ENCODE results near the gene GRAMD2B.
"Not testable (repeated sequence)": the region's sequence is repeated elsewhere in the genome, so short reads cannot be mapped to it uniquely, and the experiment has no call there.

The GRAMD2B gene

DNA sequence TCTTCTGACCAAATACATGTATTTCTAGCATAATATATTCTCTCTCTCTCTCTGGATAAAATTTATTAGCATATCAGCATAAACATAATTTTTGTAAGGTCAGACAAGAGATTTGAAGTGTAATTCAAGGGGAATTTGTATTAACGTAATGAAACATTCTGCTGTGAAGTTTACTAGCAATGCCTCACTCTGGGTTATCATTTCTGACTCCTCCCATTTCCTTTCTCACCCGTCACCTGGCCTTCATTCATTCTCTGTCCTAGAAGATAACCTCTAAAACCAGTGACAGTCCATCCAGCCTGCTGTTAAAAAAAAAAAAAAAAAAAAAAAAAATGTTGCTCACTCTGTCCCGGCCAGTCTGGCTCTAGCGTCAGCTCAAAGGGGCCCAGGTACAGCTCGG lies 27.1 kb downstream of the GRAMD2B start:
- DNase-seq (ENCODE audit: low read depth): no peak

DNA sequence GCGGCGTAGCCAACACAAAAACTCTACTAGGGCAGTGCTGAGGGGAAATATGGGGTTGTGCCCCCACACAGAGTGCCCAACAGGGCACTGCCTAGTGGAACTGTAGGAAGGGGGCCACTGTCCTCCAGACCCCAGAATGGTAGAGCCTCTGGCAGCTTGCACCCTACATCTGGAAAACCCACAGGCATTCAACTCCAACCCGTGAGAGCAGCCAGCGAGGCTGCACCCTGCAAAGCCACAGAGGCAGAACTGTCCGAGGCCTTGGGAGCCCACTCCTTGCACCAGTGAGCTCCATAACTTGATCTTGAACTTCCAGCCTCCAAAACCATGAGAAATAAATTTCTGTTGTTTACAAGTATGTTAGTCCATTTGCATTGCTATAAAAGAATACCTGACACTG lies 27.7 kb downstream of the GRAMD2B start:
- DNase-seq (ENCODE audit: low read depth): no peak

DNA sequence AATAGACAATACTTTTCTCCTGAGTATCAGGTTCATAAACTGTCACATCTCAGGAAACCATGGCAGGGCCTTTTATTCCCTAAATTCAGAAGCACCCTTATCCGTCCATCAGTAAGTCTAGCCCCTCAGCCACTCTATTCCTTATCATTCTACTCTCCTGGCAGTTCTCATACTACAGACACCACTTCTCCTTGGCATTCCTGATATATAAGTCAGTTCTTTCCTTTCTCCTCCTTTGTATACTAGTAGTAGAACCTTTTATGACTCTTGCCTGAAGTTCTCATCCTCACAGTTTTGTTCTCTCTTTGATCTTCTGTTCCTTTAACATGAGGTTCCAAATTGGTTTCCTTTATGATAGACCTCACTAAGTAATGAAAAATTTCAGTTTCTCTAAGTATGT lies 29.3 kb downstream of the GRAMD2B start:
- no peak for DNase-seq (ENCODE audit: low read depth)

DNA sequence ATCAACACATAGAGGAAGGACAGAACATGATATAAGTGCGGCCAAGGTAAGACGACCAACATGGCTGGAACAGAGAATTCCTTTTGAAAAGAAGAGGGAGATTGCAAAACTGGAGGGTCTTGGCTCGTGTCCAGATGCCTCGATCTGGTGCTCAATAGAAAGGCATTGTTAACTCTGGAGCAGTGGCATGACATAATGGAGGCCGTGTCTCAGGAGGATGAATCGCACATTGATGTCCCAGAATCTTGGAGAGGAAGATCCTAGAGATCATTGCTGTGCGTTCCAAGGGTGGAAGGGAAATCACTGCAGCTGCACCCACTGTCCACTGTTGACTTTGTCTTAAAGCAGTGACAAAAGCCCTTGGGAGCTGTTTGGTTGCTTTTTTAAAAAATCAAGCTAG lies 30.9 kb downstream of the GRAMD2B start:
- no peak for DNase-seq (ENCODE audit: low read depth)

DNA sequence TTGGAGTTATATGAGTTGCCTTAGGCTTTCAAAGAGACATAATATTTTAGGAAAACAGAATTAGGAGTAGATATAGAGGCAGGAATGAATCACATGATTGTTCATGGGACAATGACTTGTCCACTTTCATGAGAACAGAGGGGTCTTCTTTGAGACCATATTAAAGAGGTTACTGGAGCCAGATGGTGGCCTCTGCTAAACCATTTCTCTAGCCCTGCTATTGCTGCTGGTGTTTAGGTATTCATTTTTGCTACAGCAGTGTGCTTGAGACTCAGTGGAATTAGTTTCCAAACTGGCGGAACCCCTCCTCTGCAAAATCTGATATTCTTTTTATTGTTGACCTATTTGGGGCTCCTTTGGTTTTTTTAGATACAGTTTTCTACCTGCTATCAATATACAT lies 31.3 kb downstream of the GRAMD2B start:
- no peak for DNase-seq (ENCODE audit: low read depth)

DNA sequence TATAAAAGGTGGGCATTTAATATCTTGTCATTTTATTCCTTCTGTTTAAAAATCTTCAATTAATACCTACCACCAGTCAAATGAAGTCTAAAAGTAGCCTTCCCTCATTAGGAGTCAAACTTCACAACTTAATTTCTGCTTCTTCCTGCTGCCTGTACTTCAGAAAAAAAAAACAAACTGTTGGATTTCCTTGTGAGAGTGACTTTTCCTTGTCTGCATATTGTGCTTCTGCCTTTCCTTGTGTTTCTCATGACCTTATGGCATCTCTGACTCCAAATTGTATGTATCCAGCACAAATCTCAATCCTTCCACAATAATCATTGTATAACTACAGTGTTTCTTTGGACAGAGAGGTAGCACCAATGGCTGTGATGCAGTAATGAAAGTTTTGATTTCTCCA lies 32.1 kb downstream of the GRAMD2B start:
- DNase-seq (ENCODE audit: low read depth): no peak

DNA sequence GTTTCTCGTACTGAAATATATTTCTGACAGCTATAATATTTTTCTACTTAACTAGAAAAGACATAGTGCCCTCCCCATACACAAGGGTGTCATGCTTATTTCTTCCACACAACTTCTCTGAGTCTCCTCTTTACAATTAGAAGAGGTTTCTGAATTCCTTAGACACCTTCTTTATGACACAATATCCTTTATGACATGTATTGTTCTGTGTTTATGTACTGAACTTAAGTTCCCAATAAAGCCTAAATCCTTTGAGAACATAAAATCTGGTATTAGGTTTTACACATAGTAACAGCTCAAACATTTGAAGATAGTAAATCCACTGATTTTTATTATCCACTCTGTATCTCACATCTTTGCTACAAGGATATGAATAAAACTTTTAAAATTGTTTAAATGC lies 32.5 kb downstream of the GRAMD2B start:
- DNase-seq (ENCODE audit: low read depth): no peak

DNA sequence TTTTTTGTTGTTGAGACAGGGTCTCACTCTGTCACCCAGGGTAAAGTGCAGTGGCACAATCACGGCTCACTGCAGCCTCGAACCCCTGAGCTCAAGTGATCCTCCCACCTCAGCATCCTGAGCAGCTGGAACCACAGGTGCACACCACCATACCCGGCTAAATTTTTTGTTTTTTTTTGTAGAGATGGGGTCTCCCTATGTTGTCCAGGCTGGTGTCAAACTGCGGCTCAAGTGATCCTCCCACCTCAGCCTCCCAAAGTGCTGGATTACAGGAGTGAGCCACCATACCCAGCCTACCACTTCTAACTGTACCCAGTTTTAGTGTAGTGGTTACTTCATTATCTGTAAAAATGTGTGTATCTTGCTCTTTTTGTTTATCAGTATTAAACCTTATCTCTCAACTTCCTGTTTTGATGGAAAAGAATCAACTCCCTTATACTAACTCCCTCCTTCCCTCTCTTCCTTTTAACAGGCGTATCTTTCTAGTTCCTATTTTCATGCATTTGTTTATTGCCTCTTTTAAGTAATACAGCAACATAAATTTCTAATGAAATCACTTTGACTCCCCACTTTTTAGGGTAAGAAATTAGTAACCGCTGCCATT lies 33.1 kb downstream of the GRAMD2B start:
- DNase-seq (ENCODE audit: low read depth): no peak

DNA sequence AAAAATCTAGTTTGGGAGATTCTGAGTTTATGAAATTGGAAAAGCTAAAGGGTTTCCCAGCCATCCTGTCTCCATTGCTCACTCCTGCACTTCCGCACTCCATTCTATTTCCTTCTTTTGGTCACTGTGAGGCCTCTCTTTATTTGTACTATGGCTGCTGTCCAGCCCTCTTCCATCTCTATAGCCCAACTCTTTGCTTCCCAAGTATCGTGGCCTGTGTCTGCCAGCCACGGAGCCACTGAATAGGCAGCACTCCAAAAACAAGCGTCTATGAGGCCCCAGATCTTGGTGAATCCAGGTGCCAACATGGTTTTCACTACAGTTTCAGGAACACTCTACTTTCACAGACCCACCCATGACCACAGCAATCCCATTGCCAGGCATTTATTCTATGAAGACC lies 37.2 kb downstream of the GRAMD2B start:
- DNase-seq (ENCODE audit: low read depth): no peak

DNA sequence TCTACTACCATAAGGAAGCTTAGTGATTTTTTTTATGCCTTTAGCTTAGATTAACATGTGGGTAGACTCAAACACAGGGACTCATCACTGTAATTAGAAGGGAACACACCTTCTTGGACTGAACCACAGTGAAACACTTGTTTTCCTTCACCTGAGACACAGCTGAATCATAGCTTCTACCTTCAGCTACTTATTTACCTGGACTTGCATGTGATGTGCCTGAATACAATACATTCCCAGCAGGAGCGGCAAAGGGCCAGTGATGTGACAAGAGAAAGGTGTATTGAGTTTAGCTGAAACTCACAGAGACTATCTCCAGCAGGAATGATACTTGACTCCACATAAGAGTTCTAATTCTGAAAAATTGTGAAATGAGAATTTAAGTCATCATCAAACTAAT lies 37.8 kb downstream of the GRAMD2B start:
- no peak for DNase-seq (ENCODE audit: low read depth)

DNA sequence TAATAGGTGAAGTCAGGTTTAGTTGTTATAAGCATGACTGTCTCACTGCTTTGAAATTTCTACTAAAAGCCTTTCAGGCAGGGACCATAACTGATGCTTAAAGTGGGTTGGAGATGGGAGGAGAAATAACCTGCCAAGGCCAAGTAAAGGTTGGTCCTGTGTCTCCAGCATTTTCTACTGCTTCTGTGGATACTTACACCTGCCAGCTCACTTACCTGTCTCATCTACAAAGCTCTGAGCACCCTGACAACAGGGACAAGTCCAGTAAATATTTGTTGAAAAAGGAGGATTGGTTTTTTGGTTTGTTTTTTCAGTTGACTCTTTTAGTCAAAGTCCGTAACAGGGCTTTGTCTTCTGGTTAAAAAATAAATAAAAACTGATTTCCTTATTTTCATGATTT lies 38.6 kb downstream of the GRAMD2B start:
- DNase-seq (ENCODE audit: low read depth): no peak

DNA sequence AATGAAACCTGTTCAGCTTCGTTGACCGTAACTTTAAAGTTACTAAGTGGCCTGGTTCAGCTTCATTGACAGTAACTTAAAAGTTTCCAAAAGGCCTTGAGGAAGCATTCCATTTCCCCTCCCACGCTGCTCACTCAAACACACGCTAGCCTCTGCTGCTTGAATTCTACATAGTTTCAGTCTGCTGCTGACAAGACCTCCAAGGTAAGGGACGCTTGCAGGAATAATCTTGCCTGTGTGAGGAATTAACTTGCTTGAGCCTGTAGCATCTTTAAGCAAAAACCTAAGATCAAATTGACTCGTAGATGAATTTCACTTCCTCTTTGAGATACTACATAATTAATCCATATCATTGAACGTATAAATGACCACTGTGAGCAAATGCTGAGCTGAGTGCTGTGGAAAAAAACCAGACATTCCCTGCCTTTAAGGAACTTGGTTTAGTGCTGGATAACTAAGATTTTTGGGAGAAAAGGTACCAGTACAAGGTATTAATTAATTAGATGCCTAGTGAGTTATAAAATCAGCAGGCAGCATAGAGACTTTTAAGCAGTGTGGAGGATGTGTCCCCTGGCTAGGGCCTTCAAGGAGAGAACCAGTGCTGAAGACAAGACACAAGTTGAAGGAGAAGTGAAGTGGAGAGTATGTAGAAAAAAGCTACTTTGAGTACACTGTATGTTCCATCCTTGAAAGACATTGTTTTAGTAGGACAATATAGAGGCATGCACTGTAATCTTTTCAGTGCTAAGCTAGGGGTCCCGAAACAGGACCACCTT lies 39.2 kb downstream of the GRAMD2B start:
- no peak for DNase-seq (ENCODE audit: low read depth)

DNA sequence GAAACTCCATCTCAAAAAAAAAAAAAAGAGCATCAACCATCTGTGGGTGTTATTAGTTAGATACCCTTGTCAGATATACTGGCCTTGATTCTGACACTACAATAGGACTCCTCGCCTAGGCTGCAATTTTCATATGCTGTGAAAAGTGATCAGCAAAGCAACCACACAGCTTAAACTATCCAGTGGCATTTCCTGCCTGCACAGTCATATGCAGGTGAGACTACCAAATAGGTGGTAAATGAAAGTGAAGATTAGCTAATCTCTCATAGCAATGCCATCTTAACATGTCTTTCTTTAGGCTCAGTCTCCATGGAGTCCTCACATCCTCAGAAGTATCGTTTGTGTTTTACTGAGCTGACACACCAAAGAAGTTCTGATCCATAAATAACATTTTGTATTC lies 40.8 kb downstream of the GRAMD2B start:
- no peak for DNase-seq (ENCODE audit: low read depth)

DNA sequence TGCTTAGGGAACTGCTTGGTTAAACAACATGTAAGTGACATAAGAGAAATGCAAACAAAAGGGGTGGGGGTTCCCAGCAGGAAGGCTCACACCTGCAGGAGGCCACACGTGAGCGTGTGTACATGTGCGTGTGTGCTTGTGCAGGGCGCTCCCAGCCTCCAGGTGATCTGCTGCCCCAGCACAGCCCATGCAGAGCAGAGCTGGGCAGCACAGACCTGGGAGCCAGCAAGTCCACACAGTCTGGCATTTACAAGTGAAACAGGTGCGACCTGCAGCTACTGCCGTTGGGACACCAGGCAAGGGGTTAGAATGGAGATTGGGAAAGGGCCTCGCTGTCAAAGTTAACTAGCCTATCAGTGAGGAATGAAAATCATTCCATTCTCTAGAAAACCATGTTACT lies 41.8 kb downstream of the GRAMD2B start:
- no peak for DNase-seq (ENCODE audit: low read depth)

DNA sequence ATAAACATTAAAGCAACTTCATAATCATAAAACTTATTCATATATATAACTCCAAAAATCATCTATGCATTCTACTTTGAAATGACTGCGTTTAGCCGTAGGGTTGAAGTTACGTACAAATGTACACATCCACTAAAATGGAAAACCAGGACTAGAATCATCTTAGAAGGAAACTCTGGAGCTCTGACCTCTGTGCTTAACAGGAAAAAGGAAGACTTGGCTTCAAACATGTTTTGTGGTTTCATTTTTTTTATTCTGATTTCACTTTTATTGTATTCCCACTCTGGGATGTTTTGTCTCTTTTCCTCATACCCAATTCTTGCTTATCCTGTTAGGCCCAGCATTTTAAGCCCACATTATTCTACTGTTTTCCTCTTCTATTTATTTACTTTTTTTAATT lies 44.9 kb downstream of the GRAMD2B start:
- DNase-seq (ENCODE audit: low read depth): no peak

DNA sequence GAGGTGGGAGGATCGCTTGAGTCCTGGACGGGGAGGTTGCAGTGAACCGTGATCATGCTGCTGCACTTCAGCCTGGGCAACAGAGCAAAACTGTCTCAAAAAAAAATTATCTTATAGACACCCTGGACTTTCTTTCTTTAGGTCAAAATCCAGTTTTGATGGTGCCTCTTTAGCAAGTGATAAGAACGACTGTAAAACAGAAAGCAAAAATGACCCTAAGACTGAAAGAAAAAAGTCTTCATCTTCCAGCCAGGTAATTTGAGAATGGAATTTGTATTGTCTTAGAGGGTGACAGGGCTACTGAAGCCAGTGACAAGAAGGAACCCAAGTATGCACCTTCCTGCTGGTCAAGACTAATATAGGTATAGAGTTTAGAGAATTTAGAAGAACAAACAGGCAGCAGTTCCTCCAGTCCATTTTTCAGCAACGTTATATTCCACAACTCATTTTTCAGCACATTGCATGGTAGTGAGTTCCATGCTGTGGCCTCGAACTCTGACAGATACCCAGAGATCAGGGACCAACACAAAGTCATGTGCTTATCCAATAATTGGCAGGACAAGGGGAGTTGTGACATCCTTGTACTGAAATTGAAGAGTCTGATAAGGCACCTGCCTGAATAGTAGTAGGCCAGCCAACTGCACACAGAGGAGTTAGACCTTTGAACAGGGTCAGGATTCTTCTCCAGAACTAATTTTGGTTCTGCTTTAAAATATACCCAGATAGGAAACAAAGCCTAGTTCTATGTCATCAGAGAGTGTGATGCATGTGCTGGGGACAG lies 46.5 kb downstream of the GRAMD2B start:
- DNase-seq (ENCODE audit: low read depth): no peak

DNA sequence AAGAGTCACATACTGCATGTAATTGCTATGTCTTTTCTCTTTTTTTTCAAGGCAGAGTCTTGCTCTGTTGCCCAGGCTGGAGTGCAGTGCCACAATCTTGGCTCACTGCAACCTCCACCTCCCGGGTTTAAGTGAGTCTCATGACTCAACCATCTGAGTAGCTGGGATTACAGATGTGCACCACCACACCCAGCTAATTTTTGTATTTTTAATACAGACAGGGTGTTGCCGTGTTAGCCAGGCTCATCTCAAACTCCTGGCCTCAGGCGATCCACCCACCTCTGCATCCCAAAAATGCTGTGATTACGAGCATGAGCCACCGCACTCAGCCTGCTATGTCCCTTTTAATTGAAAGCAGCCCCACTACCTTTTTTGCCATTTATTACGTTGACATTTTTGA lies 47.3 kb downstream of the GRAMD2B start:
- DNase-seq (ENCODE audit: low read depth): not testable (repeated sequence)

DNA sequence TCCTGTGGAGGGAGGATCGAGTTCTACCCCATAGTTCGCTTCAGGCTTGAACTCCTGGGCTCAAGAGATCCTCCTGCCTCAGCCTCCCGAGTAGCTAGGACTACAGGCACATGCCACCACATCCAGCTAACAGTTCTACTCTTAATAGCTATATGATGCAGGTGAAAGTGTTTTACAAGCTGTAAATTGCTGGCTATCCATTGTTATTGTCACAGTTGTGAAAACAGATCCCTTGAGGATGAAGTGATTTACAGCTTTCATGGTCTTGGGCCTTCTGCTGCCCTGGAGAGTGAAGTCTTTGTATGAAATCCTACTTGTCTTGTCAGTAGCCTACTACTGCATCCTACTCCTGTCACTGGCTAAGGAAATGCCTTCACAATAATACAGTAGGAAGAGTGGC lies 48.0 kb downstream of the GRAMD2B start:
- no peak for DNase-seq (ENCODE audit: low read depth)

DNA sequence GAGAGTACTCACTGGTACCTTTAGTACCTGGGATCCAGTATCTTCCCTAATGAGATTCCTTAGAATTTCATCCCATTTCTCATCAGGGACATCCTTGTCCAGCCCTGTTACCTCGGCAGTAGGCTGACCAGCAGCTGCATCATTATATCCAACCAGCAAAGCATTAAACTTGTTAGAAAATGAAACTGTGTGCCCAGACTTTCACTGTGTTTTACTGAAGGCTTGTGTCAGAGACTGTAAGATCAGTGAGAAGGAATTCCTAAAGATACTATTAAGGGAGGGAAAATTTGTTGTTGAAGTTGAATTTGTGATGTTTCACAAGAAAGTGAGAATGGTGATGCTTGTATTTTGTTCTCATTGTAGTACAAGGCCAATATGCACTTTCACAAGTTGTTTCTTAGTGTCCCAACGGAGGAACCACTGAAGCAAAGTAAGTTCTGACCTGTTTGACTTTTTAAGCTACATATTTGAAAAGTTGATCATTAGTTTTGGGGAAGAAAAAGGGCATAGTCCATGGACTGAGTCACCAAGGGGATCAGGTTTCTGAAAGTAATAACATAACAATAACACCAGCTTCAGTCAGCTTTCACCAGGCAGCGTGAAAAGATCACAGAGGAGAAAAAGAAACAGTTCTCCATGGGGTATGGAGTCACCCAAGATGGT lies 48.8 kb downstream of the GRAMD2B start:
- no peak for DNase-seq (ENCODE audit: low read depth)

DNA sequence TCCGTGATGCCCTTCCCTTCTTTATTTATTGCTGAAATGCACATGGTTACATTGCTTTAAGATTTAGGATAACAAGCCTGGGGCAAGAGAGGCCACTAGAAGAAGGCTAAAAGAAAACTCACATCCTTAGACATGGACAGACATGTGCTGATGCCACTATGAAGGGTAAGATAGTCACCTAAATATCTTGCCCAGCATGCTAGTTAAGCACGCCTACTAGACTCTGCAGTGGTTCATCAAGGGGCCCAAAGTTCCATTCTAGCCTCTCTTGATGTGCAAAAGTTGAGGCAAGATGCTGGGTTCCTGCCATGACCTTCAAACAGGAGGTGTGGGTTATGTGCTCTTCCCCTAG lies 49.3 kb downstream of the GRAMD2B start:
- no peak for DNase-seq (ENCODE audit: low read depth)

DNA sequence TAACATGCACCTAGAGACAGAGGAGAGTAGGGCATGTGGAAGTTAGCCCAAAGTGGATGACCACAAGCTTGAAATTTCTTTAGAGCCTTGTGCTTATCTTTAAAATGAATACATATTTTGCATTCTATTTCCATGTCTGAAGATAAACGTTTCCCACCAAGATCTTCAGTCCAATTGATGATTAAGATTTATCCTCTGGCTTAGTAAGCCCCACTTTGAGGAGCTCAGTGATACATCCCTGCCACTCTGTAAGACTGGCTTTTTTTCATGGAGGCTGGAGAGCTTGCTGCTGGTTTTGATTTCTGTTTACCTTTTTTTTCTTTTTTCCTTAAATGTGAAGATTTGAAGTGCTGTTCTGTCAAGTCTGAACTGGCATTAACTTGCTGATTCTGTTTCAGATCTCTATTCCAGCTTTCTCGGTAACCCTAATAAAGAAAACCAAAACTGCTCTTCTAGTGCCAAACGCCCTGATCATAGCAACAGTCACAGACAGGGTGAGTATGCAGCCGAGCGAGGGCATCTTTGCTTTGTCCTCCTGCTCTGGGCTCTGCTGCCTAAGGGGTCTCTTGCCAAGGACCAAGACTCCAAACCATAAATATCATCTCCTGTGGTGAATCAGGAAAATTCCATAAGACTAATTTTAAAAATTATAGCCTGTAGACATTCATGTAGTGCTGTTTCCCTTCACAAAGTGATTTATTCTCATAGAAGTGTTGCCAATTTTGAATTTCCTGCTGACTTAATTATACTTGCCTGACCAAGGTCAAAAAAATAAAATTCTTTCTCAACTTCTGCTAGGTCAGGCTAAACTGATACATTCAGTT lies 54.3 kb downstream of the GRAMD2B start:
- DNase-seq (ENCODE audit: low read depth): no peak

DNA sequence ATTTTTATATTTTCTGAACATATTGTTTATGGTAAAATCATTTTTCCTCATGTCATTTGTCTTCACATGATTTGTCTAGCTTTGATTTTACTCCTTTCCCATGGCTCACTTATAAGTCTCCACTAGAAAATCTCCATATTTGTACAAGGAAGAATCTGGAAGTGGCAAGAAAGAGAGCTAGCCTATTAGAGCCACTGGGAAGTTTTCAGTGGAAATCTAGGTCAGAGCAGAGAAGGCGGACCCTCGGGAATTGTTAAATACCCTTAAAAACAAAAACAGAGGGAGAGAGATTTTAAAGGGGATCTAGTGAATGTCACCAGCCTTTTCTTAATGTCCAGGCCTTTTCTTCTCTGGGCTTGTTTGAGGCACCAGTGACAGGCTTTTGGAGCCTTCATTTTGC lies 56.6 kb downstream of the GRAMD2B start:
- no peak for DNase-seq (ENCODE audit: low read depth)
